ENCODE measurements around the gene CCDC30. TPM values are rescaled to one million over a fixed set of nuclear protein-coding genes. Genes with fewer than 3 reads are reported as not detected.
"Not testable (repeated sequence)": the region's sequence is repeated elsewhere in the genome, so short reads cannot be mapped to it uniquely, and the experiment has no call there.

CCDC30 gene
- total RNA-seq, 1 experiment from 2014 or later: 2.6 TPM

- in situ Hi-C loops (cut with HindIII; ENCODE audit: low pct_unique_long_range_greater_than_20kb, low sequenced_read_pairs); DNase-seq (ENCODE audit: low read depth): not testable (repeated sequence)
Observed at GRCh38 chr1:42502031-42502430, 38.9 kb downstream of the CCDC30 start.

- in situ Hi-C loops (cut with HindIII; ENCODE audit: low pct_unique_long_range_greater_than_20kb, low sequenced_read_pairs): no loop called here
- DNase-seq (ENCODE audit: low read depth): no peak
Observed at GRCh38 chr1:42504535-42505128, 41.5 kb downstream of the CCDC30 start.

GRCh38 chr1:42506576-42506975, 43.5 kb downstream of the CCDC30 start:
- in situ Hi-C loops (cut with HindIII; ENCODE audit: low pct_unique_long_range_greater_than_20kb, low sequenced_read_pairs): no loop called here
- DNase-seq (ENCODE audit: low read depth): no peak

- in situ Hi-C loops (cut with HindIII; ENCODE audit: low pct_unique_long_range_greater_than_20kb, low sequenced_read_pairs); DNase-seq (ENCODE audit: low read depth): not testable (repeated sequence)
Observed at GRCh38 chr1:42511581-42512155, 48.6 kb downstream of the CCDC30 start.

DNA sequence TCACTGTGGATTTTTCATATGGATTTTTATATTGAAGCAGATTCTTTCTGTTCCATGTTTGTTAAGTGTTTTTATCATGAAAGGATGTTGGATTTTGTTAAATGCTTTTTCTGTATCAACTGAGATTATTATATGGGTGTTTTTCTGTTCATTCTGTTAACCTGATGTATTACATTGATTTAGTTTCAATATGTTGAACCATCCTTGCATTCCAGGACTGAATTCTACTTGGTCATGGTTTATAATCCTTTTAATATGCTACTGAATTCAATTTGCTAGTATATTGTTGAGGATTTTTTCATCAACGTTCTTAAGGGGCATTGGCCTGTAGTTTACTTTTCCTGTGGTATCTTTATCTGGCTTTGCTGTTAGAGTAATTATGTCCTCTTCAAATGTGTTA, 55.8 kb downstream of the CCDC30 start:
- in situ Hi-C loops (cut with HindIII; ENCODE audit: low pct_unique_long_range_greater_than_20kb, low sequenced_read_pairs): no loop called here
- no peak for DNase-seq (ENCODE audit: low read depth)

DNA sequence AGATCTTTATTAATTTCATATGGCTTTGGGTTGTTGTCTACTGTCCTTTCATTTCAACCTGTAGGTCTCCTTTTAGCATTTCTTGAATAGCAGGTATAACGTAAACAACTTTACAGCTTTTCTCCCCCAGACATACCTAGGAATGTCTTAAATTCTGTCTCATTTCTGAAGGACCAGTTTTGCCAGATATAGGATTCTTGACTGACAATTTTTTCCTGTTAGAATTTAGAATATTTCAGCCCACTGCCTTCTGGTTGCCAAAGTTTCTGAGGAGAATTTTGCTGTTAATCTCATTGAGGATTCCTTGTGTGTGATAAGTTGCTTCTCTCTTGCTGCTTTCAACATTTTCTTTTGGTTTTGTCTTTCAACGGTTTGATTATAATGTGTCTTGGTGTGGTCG, 60.1 kb downstream of the CCDC30 start:
- no peak for DNase-seq (ENCODE audit: low read depth)
- in situ Hi-C loops (cut with HindIII; ENCODE audit: low pct_unique_long_range_greater_than_20kb, low sequenced_read_pairs): no loop called here

DNA sequence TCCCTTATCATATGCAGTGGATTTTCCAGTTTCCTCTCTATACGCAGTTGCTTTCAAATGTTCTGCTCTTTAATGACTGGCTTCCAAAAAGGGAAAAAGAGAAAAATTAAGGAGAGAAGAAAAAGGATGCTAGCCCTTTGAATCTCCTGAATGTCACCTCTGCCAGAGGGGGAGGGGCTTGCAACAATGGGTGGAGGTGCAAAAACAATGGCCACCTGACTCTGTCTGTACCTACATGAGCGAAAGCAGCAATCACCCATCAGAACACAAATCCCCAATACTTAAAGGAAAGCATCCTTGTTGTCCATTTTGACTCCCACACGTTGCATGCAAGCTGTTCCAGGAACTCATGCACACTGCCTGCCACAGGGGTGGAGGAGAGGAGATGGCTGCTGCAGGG, 61.2 kb downstream of the CCDC30 start:
- in situ Hi-C loops (cut with HindIII; ENCODE audit: low pct_unique_long_range_greater_than_20kb, low sequenced_read_pairs): no loop called here

DNA sequence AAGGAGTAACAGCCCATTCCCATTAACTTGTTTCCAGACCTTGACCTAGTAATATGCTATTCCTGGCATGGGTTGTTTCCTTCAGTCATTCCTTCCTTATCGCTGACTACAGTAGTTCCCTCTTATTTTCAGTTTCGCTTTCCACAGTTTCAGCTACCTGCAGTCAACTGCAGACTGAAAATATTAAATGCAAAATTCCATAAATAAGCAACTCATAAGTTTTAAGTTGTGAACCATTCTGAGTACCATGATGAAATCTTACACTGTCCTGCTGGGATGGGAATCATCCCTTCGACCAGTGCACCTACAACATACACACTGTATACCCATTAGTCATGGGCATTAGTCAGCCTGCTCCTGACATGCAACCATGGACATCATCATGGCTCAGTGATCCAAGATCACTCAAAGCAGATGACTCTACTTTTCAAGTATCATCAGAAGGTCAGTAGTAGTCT, 66.7 kb downstream of the CCDC30 start:
- in situ Hi-C loops (cut with HindIII; ENCODE audit: low pct_unique_long_range_greater_than_20kb, low sequenced_read_pairs): no loop called here
- DNase-seq (ENCODE audit: low read depth): peak; percentile 86

More for the DNA sequence above, 61.2 kb downstream of the CCDC30 start:
- no peak for DNase-seq (ENCODE audit: low read depth)

- DNase-seq (ENCODE audit: low read depth): no peak
- in situ Hi-C loops (cut with HindIII; ENCODE audit: low pct_unique_long_range_greater_than_20kb, low sequenced_read_pairs): no loop called here
Observed at GRCh38 chr1:42531043-42531442, 68.0 kb downstream of the CCDC30 start.

DNA sequence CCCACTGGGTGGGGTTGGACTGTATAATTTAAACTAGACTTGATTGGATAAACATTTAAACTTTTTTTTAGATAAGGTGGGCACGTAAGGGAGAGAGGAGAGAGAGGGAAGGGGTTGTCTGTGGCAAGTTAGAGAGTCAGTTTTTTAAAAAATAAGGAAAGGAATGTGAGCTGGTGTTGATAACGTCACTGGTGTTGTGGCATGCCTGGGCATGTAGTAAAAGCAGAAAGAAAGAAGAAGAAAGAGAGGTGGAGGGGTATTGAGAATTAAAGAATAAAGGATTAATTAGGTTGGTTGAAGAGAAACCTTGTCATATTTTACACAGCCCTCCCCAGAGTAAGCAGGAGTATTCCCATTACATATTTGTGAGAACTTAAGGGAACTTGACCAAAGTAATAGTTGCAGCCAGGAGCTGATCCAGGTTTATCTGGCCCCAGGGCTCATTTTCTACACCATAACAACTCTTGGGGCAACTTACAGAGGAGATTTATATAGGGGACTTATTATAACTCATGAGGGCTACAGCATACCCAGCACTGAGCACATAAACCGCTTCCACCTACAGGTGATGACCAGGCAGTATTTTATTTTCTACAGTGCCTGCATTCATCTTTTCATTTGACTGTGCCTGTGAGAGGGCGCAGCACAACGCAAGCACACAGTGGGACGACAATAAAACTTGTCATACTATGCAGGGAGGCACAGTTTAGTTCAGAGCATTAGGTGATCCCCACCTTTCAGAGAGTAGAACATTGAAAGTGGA, 70.2 kb downstream of the CCDC30 start:
- no peak for DNase-seq (ENCODE audit: low read depth)
- in situ Hi-C loops (cut with HindIII; ENCODE audit: low pct_unique_long_range_greater_than_20kb, low sequenced_read_pairs): no loop called here

GRCh38 chr1:42541104-42541503, 78.0 kb downstream of the CCDC30 start:
- no peak for DNase-seq (ENCODE audit: low read depth)
- in situ Hi-C loops (cut with HindIII; ENCODE audit: low pct_unique_long_range_greater_than_20kb, low sequenced_read_pairs): no loop called here

DNA sequence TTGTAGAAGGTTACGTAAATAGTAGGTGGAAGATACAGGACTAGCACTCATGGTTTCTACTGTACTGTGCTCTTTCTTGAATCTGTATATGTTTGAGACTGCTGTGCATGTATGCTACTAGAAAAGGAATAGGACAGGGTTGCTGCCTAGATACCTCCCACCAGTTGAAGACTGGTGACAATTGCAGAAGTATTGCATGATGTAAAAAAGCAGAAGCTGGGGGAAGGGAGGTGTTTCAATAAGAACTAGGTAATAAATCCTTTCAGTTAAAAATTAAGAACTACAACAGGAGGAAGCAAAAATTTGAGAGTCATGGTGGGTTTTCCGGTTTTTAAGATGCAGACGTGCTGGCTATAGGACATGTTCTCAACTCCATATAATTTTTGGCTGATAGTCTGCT, 88.1 kb downstream of the CCDC30 start:
- in situ Hi-C loops (cut with HindIII; ENCODE audit: low pct_unique_long_range_greater_than_20kb, low sequenced_read_pairs): no loop called here
- no peak for DNase-seq (ENCODE audit: low read depth)

DNA sequence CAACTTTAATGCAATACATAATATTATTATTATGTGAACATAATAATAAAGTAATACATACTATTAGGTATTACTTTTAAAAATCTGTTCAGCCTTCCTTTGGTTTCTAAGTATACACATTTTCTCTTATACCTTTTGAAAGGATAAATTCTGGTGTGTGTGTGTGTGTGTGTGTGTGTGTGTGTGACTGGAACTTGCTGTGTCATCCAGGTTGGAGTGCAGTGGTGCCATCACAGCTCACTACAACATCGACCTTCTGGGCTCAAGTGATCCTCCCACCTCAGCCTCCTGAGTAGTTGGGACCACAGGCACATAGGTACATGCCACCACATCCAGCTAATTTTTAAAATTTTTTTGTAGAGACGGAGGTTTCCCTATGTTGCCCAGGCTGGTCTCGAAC, 88.5 kb downstream of the CCDC30 start:
- in situ Hi-C loops (cut with HindIII; ENCODE audit: low pct_unique_long_range_greater_than_20kb, low sequenced_read_pairs): no loop called here
- DNase-seq (ENCODE audit: low read depth): no peak

- in situ Hi-C loops (cut with HindIII; ENCODE audit: low pct_unique_long_range_greater_than_20kb, low sequenced_read_pairs): no loop called here
- no peak for DNase-seq (ENCODE audit: low read depth)
Observed at GRCh38 chr1:42552636-42553035, 89.5 kb downstream of the CCDC30 start.

- in situ Hi-C loops (cut with HindIII; ENCODE audit: low pct_unique_long_range_greater_than_20kb, low sequenced_read_pairs): no loop called here
- no peak for DNase-seq (ENCODE audit: low read depth)
Observed at GRCh38 chr1:42557230-42557851, 94.3 kb downstream of the CCDC30 start.

GRCh38 chr1:42567038-42567437, 104.0 kb downstream of the CCDC30 start:
- in situ Hi-C loops (cut with HindIII; ENCODE audit: low pct_unique_long_range_greater_than_20kb, low sequenced_read_pairs): no loop called here
- no peak for DNase-seq (ENCODE audit: low read depth)

GRCh38 chr1:42576935-42577334, 113.8 kb downstream of the CCDC30 start:
- in situ Hi-C loops (cut with HindIII; ENCODE audit: low pct_unique_long_range_greater_than_20kb, low sequenced_read_pairs): no loop called here
- no peak for DNase-seq (ENCODE audit: low read depth)

DNA sequence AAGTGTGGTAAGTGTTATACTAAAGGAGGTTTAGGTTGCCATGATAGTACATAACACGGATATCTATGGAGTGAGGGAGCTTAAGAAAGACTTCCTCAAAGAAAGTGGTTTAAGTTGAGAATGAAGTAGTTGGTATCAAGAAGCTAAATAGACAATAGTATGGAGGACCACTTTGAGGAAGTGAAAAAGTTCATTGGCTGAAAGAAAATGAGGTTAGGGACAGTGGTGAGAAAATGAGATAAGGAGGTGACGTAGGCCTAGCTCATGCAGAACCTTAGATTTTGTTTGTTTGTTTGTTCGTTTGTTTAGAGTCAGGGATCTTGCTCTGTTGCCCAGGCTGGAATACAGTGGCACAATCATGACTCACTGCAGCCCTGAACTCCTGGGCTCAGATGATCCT, 122.9 kb downstream of the CCDC30 start:
- in situ Hi-C loops (cut with HindIII; ENCODE audit: low pct_unique_long_range_greater_than_20kb, low sequenced_read_pairs): no loop called here
- DNase-seq (ENCODE audit: low read depth): no peak

DNA sequence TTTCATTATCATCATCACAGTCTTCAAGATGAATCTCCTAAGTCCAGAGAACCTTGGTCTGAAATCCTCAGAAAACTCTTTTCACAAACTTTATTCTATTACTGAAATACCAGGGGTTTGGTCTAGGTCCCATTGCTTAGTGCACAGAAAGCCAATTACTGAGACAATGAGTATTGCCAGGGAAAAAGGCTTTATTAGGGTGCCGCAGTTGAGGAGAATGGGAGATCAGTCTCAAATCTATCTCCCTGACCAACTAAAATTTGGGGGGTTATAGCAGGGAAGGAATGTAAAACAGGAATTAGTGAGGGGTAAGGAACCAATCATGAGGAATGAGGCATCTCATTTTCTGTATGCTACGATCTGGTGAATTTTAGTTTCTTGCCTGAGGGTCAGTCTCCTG, 124.7 kb downstream of the CCDC30 start:
- in situ Hi-C loops (cut with HindIII; ENCODE audit: low pct_unique_long_range_greater_than_20kb, low sequenced_read_pairs): no loop called here

More for the DNA sequence above, 124.7 kb downstream of the CCDC30 start:
- DNase-seq (ENCODE audit: low read depth): no peak

Data from Caki2 (cell line).